GM23338 (cell line): ENCODE data around the gene HSP90AB1. TPM values are rescaled to one million over a fixed set of nuclear protein-coding genes. Genes with fewer than 3 reads are reported as not detected.

ENCODE experiments used
- ATAC-seq: fragments of 200-7000 bp; cut with Tn5 transposase; 3 replicates; pipeline ENCODE4 v1.9.1; 2020
- DNase-seq: peaks from one replicate; pipeline ENCODE4 v3.0.0-alpha.2; 2015; ENCODE audit warnings: low spot score
- H2AFZ ChIP-seq: fragments of 200-600 bp; sonication (generic); 2 replicates; pipeline ENCODE4 v1.8.0; 2016; ENCODE audit warnings: antibody characterized with exemption, mild to moderate bottlenecking, moderate library complexity
- H3F3A ChIP-seq: fragments of 200-600 bp; sonication (generic); replicated peaks from 2 replicates; pipeline ENCODE4 v1.8.0; 2017; ENCODE audit warnings: antibody characterized with exemption, mixed run types, low read depth
- H3K27ac ChIP-seq: fragments of 200-600 bp; sonication (generic); 2 replicates; pipeline ENCODE4 v1.6.1; 2016; ENCODE audit warnings: low read depth
- H3K27me3 ChIP-seq: fragments of 200-600 bp; sonication (generic); 2 replicates; pipeline ENCODE4 v1.8.0; 2016; ENCODE audit warnings: mild to moderate bottlenecking, mixed run types, moderate library complexity; ENCODE audit not compliant: insufficient read depth
- H3K36me3 ChIP-seq: fragments of 200-600 bp; sonication (generic); 2 replicates; pipeline ENCODE4 v1.8.0; 2016; ENCODE audit warnings: mild to moderate bottlenecking; ENCODE audit not compliant: insufficient read depth
- H3K4me1 ChIP-seq: fragments of 200-600 bp; sonication (generic); 2 replicates; pipeline ENCODE4 v1.8.0; 2016; ENCODE audit warnings: mild to moderate bottlenecking, moderate library complexity; ENCODE audit not compliant: insufficient read depth
- H3K4me2 ChIP-seq: fragments of 200-600 bp; sonication (generic); 2 replicates; pipeline ENCODE4 v1.7.1; 2017; ENCODE audit warnings: mixed run types
- H3K4me3 ChIP-seq: fragments of 200-600 bp; sonication (generic); 2 replicates; pipeline ENCODE4 v1.6.1; 2016; ENCODE audit warnings: mixed run types
- H3K79me2 ChIP-seq: fragments of 200-600 bp; sonication (generic); replicated peaks from 2 replicates; pipeline ENCODE4 v1.8.0; 2017; ENCODE audit warnings: mild to moderate bottlenecking; ENCODE audit not compliant: insufficient read depth
- H3K9me2 ChIP-seq: fragments of 200-600 bp; sonication (generic); 2 replicates; pipeline ENCODE4 v1.8.0; 2017; ENCODE audit not compliant: insufficient read depth
- H4K20me1 ChIP-seq: fragments of 200-600 bp; sonication (generic); replicated peaks from 2 replicates; pipeline ENCODE4 v1.8.0; 2017; ENCODE audit warnings: mild to moderate bottlenecking; ENCODE audit not compliant: insufficient read depth
- H3K27ac Mint-ChIP-seq: 2 replicates; pipeline ENCODE4 v1.8.0; 2020; ENCODE audit warnings: inconsistent platforms, mild to moderate bottlenecking, moderate library complexity, mixed read lengths
- H3K27me3 Mint-ChIP-seq: 3 replicates; pipeline ENCODE4 v1.8.0; 2022; ENCODE audit warnings: low read depth, mild to moderate bottlenecking, moderate library complexity, mixed read lengths, inconsistent platforms; ENCODE audit not compliant: insufficient read depth, poor library complexity
- H3K36me3 Mint-ChIP-seq: 3 replicates; pipeline ENCODE4 v1.8.0; 2021; ENCODE audit warnings: low read depth, mild to moderate bottlenecking, inconsistent platforms, moderate library complexity, mixed read lengths
- H3K4me1 Mint-ChIP-seq: 3 replicates; pipeline ENCODE4 v1.8.0; 2020; ENCODE audit warnings: mild to moderate bottlenecking, inconsistent platforms, mixed read lengths
- H3K4me3 Mint-ChIP-seq: 3 replicates; pipeline ENCODE4 v1.8.0; 2021; ENCODE audit warnings: moderate library complexity, mild to moderate bottlenecking, inconsistent platforms, mixed read lengths
- H3K9me3 Mint-ChIP-seq: 3 replicates; pipeline ENCODE4 v1.8.0; 2020; ENCODE audit warnings: moderate library complexity, mild to moderate bottlenecking, inconsistent platforms, mixed read lengths
- CREB1 ChIP-seq: fragments of 250-450 bp; sonication (Bioruptor Pico); IDR thresholded peaks from 2 replicates; pipeline ENCODE4 v1.5.0; 2020; ENCODE audit warnings: low read depth, mild to moderate bottlenecking, moderate library complexity
- EZH2 ChIP-seq: fragments of 200-600 bp; sonication (generic); IDR thresholded peaks from one replicate; pipeline ENCODE4 v1.8.0; 2017; ENCODE audit warnings: antibody characterized with exemption, mild to moderate bottlenecking, low read depth; ENCODE audit not compliant: unreplicated experiment
- EZH2phosphoT487 ChIP-seq: fragments of 200-600 bp; sonication (generic); IDR thresholded peaks from one replicate; pipeline ENCODE4 v1.8.1; 2018; ENCODE audit warnings: antibody characterized with exemption; ENCODE audit not compliant: unreplicated experiment
- JUNB ChIP-seq: IDR thresholded peaks from one replicate; pipeline ENCODE4 v1.6.1; 2016; ENCODE audit warnings: antibody characterized with exemption; ENCODE audit not compliant: unreplicated experiment
- NANOG ChIP-seq: IDR thresholded peaks from 2 replicates; pipeline ENCODE4 v1.6.1; 2016; ENCODE audit warnings: antibody characterized with exemption, borderline replicate concordance
- POLR2AphosphoS5 ChIP-seq: IDR thresholded peaks from 2 replicates; pipeline ENCODE4 v1.6.1; 2016; ENCODE audit warnings: antibody characterized with exemption, low read depth
- STAT1 ChIP-seq: IDR thresholded peaks from one replicate; pipeline ENCODE4 v1.6.1; 2016; ENCODE audit warnings: antibody characterized with exemption; ENCODE audit not compliant: unreplicated experiment
- ZNF114 ChIP-seq: fragments of 250-450 bp; sonication (Bioruptor Pico); IDR thresholded peaks from 2 replicates; pipeline ENCODE4 v1.5.0; 2020; ENCODE audit warnings: mild to moderate bottlenecking, moderate library complexity
- ZNF331 ChIP-seq: fragments of 250-450 bp; sonication (Bioruptor Pico); IDR thresholded peaks from 2 replicates; pipeline ENCODE4 v1.5.0; 2020; ENCODE audit warnings: low read depth, mild to moderate bottlenecking, moderate library complexity
- polyA plus RNA-seq: library from polyadenylated mRNA; unstranded; fragments of >200 nt; fragmentation: Nextera tagmentation; extraction: Ambion mirVana; gene quantifications from 2 replicates; pipeline ENCODE4 v1.2.1, GENCODE V29; 2016
- total RNA-seq: library from RNA; depleted of rRNA; stranded (reverse); fragments of >200 nt; shearing (Covaris generic); gene quantifications from 2 replicates; pipeline ENCODE4 v1.2.3, GENCODE V29; 2014
- TF ChIP-seq, protein P1 (sequence below): fragments of 250-450 bp; sonication (Bioruptor Pico); IDR thresholded peaks from 2 replicates; pipeline ENCODE4 v1.5.0; 2020; ENCODE audit warnings: mild to moderate bottlenecking, moderate library complexity
- TF ChIP-seq, protein P2 (sequence below): IDR thresholded peaks from 2 replicates; pipeline ENCODE4 v1.6.1; 2016; ENCODE audit warnings: antibody characterized with exemption
- TF ChIP-seq, protein P3 (sequence below): IDR thresholded peaks from one replicate; pipeline ENCODE4 v1.6.1; 2018; ENCODE audit warnings: antibody characterized with exemption; ENCODE audit not compliant: unreplicated experiment
- TF ChIP-seq, protein P4 (sequence below), 2 experiments: fragments of 200-600 bp in 1 of 2; sonication (generic) in 1 of 2; conservative IDR thresholded peaks; 2 replicates each; pipeline versions ENCODE4 v1.5.1 to v1.6.1; 2016 to 2017; ENCODE audit warnings: antibody characterized with exemption in 2 of 2, low read depth in 2 of 2, mild to moderate bottlenecking in 2 of 2, moderate library complexity in 1 of 2

HSP90AB1 gene
- total and polyA plus RNA-seq, 2 experiments from 2014 or later, result 1,425 to 2,361 TPM

DNA sequence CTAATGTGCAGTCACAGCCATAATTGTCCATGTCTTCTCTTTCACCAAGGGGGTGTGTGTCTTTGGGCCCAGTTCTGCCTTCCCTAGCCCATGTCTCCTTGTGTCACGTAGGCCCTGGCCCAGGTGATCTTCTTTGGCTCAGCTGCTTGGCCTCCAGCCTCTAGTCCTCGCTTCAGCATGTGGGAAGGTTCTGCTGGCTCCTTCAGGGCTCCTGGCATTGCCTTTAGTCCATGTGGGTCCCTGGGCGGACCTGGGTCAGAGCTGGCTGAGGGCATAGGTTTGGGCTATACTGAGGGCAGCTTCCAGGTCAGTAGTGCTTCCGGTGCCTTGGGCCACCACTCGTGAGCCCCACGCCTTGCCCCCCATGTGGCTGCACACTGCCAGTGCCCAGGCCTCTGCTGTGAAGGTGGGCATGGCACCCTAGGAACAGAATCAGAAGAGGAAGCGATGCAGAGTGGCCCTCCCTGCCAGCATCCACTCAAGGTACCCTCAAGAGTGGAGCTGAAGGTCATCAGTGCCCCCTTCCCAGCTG lies 53.5 kb downstream of the HSP90AB1 start:
- H3K79me2 ChIP-seq, result no peaks in the 10 kb centered on the region
- peaks cover 7% of the 10 kb centered on the region; the same call in 1 of the 2 replicates for H3K36me3 ChIP-seq
- ATAC-seq, result no peak
- H3K36me3 Mint-ChIP-seq, result peaks cover 57% of the 10 kb centered on the region
- H2AFZ ChIP-seq, result no peak overlapping the region
- no peak overlapping the region for H3K4me2 ChIP-seq
- no peak overlapping the region for H3K4me3 Mint-ChIP-seq
- no peak for DNase-seq
- peaks cover 26% of the 10 kb centered on the region for H3K27me3 Mint-ChIP-seq
- no peak overlapping the region; the same call in 1 of the 2 replicates for H3K27ac Mint-ChIP-seq
- H3K4me3 ChIP-seq, result no peak overlapping the region
- H3K4me1 ChIP-seq, result no peaks in the 10 kb centered on the region; the same call in 1 of the 2 replicates
- peaks cover 13% of the 10 kb centered on the region for H3K4me1 Mint-ChIP-seq
- H3F3A ChIP-seq, result peaks cover 15% of the 10 kb centered on the region; the same call in 1 of the 2 replicates
- TF ChIP-seq ZNF114 (CRISPR knock-in tag) (no peak), STAT1 (no peak), CREB1 (no peak), NANOG (no peak), EZH2 (no peak), JUNB (no peak), ZNF331 (CRISPR knock-in tag) (no peak), POLR2AphosphoS5 (no peak), EZH2phosphoT487 (no peak)
- TF ChIP-seq, protein P1, sequence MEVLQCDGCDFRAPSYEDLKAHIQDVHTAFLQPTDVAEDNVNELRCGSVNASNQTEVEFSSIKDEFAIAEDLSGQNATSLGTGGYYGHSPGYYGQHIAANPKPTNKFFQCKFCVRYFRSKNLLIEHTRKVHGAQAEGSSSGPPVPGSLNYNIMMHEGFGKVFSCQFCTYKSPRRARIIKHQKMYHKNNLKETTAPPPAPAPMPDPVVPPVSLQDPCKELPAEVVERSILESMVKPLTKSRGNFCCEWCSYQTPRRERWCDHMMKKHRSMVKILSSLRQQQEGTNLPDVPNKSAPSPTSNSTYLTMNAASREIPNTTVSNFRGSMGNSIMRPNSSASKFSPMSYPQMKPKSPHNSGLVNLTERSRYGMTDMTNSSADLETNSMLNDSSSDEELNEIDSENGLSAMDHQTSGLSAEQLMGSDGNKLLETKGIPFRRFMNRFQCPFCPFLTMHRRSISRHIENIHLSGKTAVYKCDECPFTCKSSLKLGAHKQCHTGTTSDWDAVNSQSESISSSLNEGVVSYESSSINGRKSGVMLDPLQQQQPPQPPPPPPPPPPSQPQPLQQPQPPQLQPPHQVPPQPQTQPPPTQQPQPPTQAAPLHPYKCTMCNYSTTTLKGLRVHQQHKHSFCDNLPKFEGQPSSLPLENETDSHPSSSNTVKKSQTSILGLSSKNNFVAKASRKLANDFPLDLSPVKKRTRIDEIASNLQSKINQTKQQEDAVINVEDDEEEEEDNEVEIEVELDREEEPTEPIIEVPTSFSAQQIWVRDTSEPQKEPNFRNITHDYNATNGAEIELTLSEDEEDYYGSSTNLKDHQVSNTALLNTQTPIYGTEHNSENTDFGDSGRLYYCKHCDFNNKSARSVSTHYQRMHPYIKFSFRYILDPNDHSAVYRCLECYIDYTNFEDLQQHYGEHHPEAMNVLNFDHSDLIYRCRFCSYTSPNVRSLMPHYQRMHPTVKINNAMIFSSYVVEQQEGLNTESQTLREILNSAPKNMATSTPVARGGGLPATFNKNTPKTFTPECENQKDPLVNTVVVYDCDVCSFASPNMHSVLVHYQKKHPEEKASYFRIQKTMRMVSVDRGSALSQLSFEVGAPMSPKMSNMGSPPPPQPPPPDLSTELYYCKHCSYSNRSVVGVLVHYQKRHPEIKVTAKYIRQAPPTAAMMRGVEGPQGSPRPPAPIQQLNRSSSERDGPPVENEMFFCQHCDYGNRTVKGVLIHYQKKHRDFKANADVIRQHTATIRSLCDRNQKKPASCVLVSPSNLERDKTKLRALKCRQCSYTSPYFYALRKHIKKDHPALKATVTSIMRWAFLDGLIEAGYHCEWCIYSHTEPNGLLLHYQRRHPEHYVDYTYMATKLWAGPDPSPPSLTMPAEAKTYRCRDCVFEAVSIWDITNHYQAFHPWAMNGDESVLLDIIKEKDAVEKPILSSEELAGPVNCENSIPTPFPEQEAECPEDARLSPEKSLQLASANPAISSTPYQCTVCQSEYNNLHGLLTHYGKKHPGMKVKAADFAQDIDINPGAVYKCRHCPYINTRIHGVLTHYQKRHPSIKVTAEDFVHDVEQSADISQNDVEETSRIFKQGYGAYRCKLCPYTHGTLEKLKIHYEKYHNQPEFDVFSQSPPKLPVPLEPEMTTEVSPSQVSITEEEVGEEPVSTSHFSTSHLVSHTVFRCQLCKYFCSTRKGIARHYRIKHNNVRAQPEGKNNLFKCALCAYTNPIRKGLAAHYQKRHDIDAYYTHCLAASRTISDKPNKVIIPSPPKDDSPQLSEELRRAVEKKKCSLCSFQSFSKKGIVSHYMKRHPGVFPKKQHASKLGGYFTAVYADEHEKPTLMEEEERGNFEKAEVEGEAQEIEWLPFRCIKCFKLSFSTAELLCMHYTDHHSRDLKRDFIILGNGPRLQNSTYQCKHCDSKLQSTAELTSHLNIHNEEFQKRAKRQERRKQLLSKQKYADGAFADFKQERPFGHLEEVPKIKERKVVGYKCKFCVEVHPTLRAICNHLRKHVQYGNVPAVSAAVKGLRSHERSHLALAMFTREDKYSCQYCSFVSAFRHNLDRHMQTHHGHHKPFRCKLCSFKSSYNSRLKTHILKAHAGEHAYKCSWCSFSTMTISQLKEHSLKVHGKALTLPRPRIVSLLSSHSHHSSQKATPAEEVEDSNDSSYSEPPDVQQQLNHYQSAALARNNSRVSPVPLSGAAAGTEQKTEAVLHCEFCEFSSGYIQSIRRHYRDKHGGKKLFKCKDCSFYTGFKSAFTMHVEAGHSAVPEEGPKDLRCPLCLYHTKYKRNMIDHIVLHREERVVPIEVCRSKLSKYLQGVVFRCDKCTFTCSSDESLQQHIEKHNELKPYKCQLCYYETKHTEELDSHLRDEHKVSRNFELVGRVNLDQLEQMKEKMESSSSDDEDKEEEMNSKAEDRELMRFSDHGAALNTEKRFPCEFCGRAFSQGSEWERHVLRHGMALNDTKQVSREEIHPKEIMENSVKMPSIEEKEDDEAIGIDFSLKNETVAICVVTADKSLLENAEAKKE (CRISPR knock-in tag), result no peak
- TF ChIP-seq, protein P2, sequence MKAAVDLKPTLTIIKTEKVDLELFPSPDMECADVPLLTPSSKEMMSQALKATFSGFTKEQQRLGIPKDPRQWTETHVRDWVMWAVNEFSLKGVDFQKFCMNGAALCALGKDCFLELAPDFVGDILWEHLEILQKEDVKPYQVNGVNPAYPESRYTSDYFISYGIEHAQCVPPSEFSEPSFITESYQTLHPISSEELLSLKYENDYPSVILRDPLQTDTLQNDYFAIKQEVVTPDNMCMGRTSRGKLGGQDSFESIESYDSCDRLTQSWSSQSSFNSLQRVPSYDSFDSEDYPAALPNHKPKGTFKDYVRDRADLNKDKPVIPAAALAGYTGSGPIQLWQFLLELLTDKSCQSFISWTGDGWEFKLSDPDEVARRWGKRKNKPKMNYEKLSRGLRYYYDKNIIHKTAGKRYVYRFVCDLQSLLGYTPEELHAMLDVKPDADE, result no peak
- TF ChIP-seq, protein P3, sequence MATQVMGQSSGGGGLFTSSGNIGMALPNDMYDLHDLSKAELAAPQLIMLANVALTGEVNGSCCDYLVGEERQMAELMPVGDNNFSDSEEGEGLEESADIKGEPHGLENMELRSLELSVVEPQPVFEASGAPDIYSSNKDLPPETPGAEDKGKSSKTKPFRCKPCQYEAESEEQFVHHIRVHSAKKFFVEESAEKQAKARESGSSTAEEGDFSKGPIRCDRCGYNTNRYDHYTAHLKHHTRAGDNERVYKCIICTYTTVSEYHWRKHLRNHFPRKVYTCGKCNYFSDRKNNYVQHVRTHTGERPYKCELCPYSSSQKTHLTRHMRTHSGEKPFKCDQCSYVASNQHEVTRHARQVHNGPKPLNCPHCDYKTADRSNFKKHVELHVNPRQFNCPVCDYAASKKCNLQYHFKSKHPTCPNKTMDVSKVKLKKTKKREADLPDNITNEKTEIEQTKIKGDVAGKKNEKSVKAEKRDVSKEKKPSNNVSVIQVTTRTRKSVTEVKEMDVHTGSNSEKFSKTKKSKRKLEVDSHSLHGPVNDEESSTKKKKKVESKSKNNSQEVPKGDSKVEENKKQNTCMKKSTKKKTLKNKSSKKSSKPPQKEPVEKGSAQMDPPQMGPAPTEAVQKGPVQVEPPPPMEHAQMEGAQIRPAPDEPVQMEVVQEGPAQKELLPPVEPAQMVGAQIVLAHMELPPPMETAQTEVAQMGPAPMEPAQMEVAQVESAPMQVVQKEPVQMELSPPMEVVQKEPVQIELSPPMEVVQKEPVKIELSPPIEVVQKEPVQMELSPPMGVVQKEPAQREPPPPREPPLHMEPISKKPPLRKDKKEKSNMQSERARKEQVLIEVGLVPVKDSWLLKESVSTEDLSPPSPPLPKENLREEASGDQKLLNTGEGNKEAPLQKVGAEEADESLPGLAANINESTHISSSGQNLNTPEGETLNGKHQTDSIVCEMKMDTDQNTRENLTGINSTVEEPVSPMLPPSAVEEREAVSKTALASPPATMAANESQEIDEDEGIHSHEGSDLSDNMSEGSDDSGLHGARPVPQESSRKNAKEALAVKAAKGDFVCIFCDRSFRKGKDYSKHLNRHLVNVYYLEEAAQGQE, result no peak
- TF ChIP-seq, protein P4, sequence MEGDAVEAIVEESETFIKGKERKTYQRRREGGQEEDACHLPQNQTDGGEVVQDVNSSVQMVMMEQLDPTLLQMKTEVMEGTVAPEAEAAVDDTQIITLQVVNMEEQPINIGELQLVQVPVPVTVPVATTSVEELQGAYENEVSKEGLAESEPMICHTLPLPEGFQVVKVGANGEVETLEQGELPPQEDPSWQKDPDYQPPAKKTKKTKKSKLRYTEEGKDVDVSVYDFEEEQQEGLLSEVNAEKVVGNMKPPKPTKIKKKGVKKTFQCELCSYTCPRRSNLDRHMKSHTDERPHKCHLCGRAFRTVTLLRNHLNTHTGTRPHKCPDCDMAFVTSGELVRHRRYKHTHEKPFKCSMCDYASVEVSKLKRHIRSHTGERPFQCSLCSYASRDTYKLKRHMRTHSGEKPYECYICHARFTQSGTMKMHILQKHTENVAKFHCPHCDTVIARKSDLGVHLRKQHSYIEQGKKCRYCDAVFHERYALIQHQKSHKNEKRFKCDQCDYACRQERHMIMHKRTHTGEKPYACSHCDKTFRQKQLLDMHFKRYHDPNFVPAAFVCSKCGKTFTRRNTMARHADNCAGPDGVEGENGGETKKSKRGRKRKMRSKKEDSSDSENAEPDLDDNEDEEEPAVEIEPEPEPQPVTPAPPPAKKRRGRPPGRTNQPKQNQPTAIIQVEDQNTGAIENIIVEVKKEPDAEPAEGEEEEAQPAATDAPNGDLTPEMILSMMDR (conservative IDR thresholded peaks at IDR 0.05; ENCODE audit: low read depth in 2 of 2), result no peak
- peaks cover 28% of the 10 kb centered on the region for H3K27me3 ChIP-seq
- no peaks in the 10 kb centered on the region for H3K9me3 Mint-ChIP-seq
- H3K9me2 ChIP-seq, result no peaks in the 10 kb centered on the region
- H4K20me1 ChIP-seq, result 0 out of 2 replicates have a peak, but pooled peaks cover 3% of the 10 kb centered on the region
- H3K27ac ChIP-seq, result no peak overlapping the region
